H9 (cell line): ENCODE results near the gene COLEC12. TPM values are rescaled to one million over a fixed set of nuclear protein-coding genes. Genes with fewer than 3 reads are reported as not detected.

Experiments
- DNase-seq: peaks from one replicate; pipeline ENCODE4 v3.0.0-alpha.2; 2017
- H2AFZ ChIP-seq: one replicate; pipeline ENCODE4 v1.6.1; 2013; ENCODE audit warnings: mild to moderate bottlenecking, low read length, control low read depth, moderate library complexity
- H2AK5ac ChIP-seq: 2 replicates; pipeline ENCODE4 v1.6.1; 2013; ENCODE audit warnings: low read length, control low read depth, mixed read lengths; ENCODE audit not compliant: insufficient read length
- H2BK120ac ChIP-seq: one replicate; pipeline ENCODE4 v1.6.1; 2013; ENCODE audit warnings: low read depth, mild to moderate bottlenecking, low read length, control low read depth, inconsistent platforms; ENCODE audit not compliant: poor library complexity, severe bottlenecking
- H2BK12ac ChIP-seq: 2 replicates; pipeline ENCODE4 v1.6.1; 2013; ENCODE audit warnings: low read length, control low read depth, mixed read lengths, low read depth; ENCODE audit not compliant: insufficient read length
- H2BK15ac ChIP-seq: 2 replicates; pipeline ENCODE4 v1.6.1; 2013; ENCODE audit warnings: low read depth, low read length, control low read depth
- H2BK20ac ChIP-seq: one replicate; pipeline ENCODE4 v1.6.1; 2013; ENCODE audit warnings: low read depth, mild to moderate bottlenecking, low read length, control low read depth, inconsistent platforms; ENCODE audit not compliant: poor library complexity, severe bottlenecking
- H2BK5ac ChIP-seq: 2 replicates; pipeline ENCODE4 v1.6.1; 2013; ENCODE audit warnings: low read length, control low read depth, mixed read lengths; ENCODE audit not compliant: insufficient read length
- H3K14ac ChIP-seq: 2 replicates; pipeline ENCODE4 v1.6.1; 2013; ENCODE audit warnings: low read length, control low read depth; ENCODE audit not compliant: insufficient read depth
- H3K18ac ChIP-seq: 2 replicates; pipeline ENCODE4 v1.6.1; 2013; ENCODE audit warnings: low read depth, mild to moderate bottlenecking, mixed read lengths, low read length, control low read depth; ENCODE audit not compliant: insufficient read length
- H3K23ac ChIP-seq: 2 replicates; pipeline ENCODE4 v1.6.1; 2013; ENCODE audit warnings: low read length, control low read depth, mixed read lengths, low read depth; ENCODE audit not compliant: insufficient read length
- H3K23me2 ChIP-seq: 2 replicates; pipeline ENCODE4 v1.6.1; 2013; ENCODE audit warnings: low read depth, mild to moderate bottlenecking, mixed read lengths, low read length, control low read depth; ENCODE audit not compliant: insufficient read length, poor library complexity, severe bottlenecking
- H3K27ac ChIP-seq: 2 replicates; pipeline ENCODE4 v1.5.1; 2013; ENCODE audit warnings: low read length, control low read depth, mixed read lengths, low read depth; ENCODE audit not compliant: insufficient read length
- H3K27me3 ChIP-seq: 2 replicates; pipeline ENCODE4 v1.6.1; 2013; ENCODE audit warnings: low read length, control low read depth, inconsistent platforms; ENCODE audit not compliant: insufficient read depth
- H3K4ac ChIP-seq: 2 replicates; pipeline ENCODE4 v1.6.1; 2013; ENCODE audit warnings: low read depth, mild to moderate bottlenecking, control low read depth, inconsistent platforms, low read length, moderate library complexity
- H3K4me1 ChIP-seq: 2 replicates; pipeline ENCODE4 v1.6.1; 2013; ENCODE audit warnings: low read length, control low read depth, inconsistent platforms; ENCODE audit not compliant: insufficient read depth
- H3K4me2 ChIP-seq: 2 replicates; pipeline ENCODE4 v1.6.1; 2013; ENCODE audit warnings: low read length, control low read depth, mixed read lengths; ENCODE audit not compliant: insufficient read length, insufficient read depth
- H3K56ac ChIP-seq: 2 replicates; pipeline ENCODE4 v1.6.1; 2013; ENCODE audit warnings: low read depth, mild to moderate bottlenecking, mixed read lengths, low read length, control low read depth; ENCODE audit not compliant: insufficient read length
- H3K79me1 ChIP-seq: 2 replicates; pipeline ENCODE4 v1.6.1; 2013; ENCODE audit warnings: low read depth, mild to moderate bottlenecking, moderate library complexity, low read length, control low read depth, inconsistent platforms; ENCODE audit not compliant: insufficient read depth, poor library complexity, severe bottlenecking
- H3K79me2 ChIP-seq: 2 replicates; pipeline ENCODE4 v1.6.1; 2013; ENCODE audit warnings: low read length, control low read depth, inconsistent platforms; ENCODE audit not compliant: insufficient read depth
- H3K9ac ChIP-seq: 2 replicates; pipeline ENCODE4 v1.6.1; 2013; ENCODE audit warnings: low read length, control low read depth, mixed read lengths; ENCODE audit not compliant: insufficient read length; ENCODE audit errors: extremely low read depth
- H3K9me3 ChIP-seq: one replicate; pipeline ENCODE4 v1.6.1; 2013; ENCODE audit warnings: low read depth, low read length, inconsistent platforms; ENCODE audit not compliant: control insufficient read depth
- H3T11ph ChIP-seq: one replicate; pipeline ENCODE4 v1.6.1; 2013; ENCODE audit warnings: mild to moderate bottlenecking, low read length, control low read depth, inconsistent platforms
- H4K20me1 ChIP-seq: one replicate; pipeline ENCODE4 v1.6.1; 2013; ENCODE audit not compliant: control insufficient read depth, insufficient read length, insufficient read depth
- H4K5ac ChIP-seq: 2 replicates; pipeline ENCODE4 v1.6.1; 2013; ENCODE audit warnings: low read depth, mild to moderate bottlenecking, mixed read lengths, low read length, control low read depth; ENCODE audit not compliant: insufficient read length
- H4K8ac ChIP-seq: replicated peaks from 2 replicates; pipeline ENCODE4 v1.6.1; 2013; ENCODE audit warnings: low read length, control low read depth, mixed read lengths, low read depth; ENCODE audit not compliant: insufficient read length
- H4K91ac ChIP-seq: 2 replicates; pipeline ENCODE4 v1.6.1; 2013; ENCODE audit warnings: low read depth, mild to moderate bottlenecking, moderate library complexity, mixed read lengths, low read length, control low read depth; ENCODE audit not compliant: insufficient read length
- H3K27ac Mint-ChIP-seq, 3 experiments: 2 replicates in 2 of 3; 3 replicates in 1 of 3; pipeline ENCODE4 v1.8.0; 2020 to 2021; ENCODE audit warnings: mixed read lengths in 3 of 3, mild to moderate bottlenecking in 1 of 3, moderate library complexity in 1 of 3
- H3K27me3 Mint-ChIP-seq: 2 replicates; pipeline ENCODE4 v1.8.0; 2021; ENCODE audit warnings: low read depth, mild to moderate bottlenecking, moderate library complexity, mixed read lengths
- H3K36me3 Mint-ChIP-seq, 3 experiments: 2 replicates in 2 of 3; 3 replicates in 1 of 3; pipeline ENCODE4 v1.8.0; 2020 to 2021; ENCODE audit warnings: low read depth in 3 of 3, mixed read lengths in 3 of 3; ENCODE audit not compliant: insufficient read depth in 1 of 3
- H3K4me1 Mint-ChIP-seq, 2 experiments: 2 replicates each; pipeline ENCODE4 v1.8.0; 2020; ENCODE audit warnings: mixed read lengths in 2 of 2
- H3K4me3 Mint-ChIP-seq, 2 experiments: 2 replicates in 1 of 2; 3 replicates in 1 of 2; pipeline ENCODE4 v1.8.0; 2020 to 2021; ENCODE audit warnings: mild to moderate bottlenecking in 2 of 2, mixed read lengths in 2 of 2, moderate library complexity in 1 of 2
- H3K9me3 Mint-ChIP-seq, 2 experiments: 2 replicates in 1 of 2; 3 replicates in 1 of 2; pipeline ENCODE4 v1.8.0; 2020; ENCODE audit warnings: mild to moderate bottlenecking in 2 of 2, mixed read lengths in 2 of 2, moderate library complexity in 1 of 2
- CTCF ChIP-seq: fragments of 200-600 bp; sonication (generic); conservative IDR thresholded peaks from 3 replicates; pipeline ENCODE4 v1.8.0; 2021; ENCODE audit warnings: antibody characterized with exemption, mild to moderate bottlenecking
- WGBS: extraction: QIAGEN DNeasy Blood & Tissue Kit; methylation state at CpG from one replicate; pipeline ENCODE4 v1.1.7; 2013; ENCODE audit warnings: missing lambda C conversion rate, low lambda C conversion rate, mixed read lengths; ENCODE audit not compliant: insufficient read length; ENCODE audit errors: extremely low coverage; 5-methylcytosine and 5-hydroxymethylcytosine counted together
- total RNA-seq: library from RNA; stranded (reverse); gene quantifications from 2 replicates; pipeline ENCODE4 v1.2.1, GENCODE V29; 2021

The COLEC12 gene
- total RNA-seq, 1 experiment from 2014 or later = 0.70 TPM

GRCh38 chr18:386994-387393, 113.5 kb downstream of the COLEC12 start:
- Histone ChIP-seq H4K8ac (no peak overlapping the region), H3K27ac (no peak overlapping the region), H4K91ac (no peak overlapping the region), H2BK5ac (no peak overlapping the region), H3K14ac (no peak overlapping the region), H3K9ac (no peak overlapping the region), H3K9me3 (no peaks in the 10 kb centered on the region), H3K23me2 (no peaks in the 10 kb centered on the region), H2BK20ac (no peak overlapping the region), H2AK5ac (no peak overlapping the region), H3K4ac (no peak overlapping the region), H2BK15ac (no peak overlapping the region), H3K27me3 (no peaks in the 10 kb centered on the region; the same call in 1 of the 2 replicates), H4K20me1 (no peaks in the 10 kb centered on the region), H3K23ac (no peak overlapping the region), H3K79me1 (no peaks in the 10 kb centered on the region), H3T11ph (no peak overlapping the region), H3K56ac (no peak overlapping the region), H3K79me2 (no peaks in the 10 kb centered on the region), H2BK12ac (no peak overlapping the region), H3K4me1 (no peaks in the 10 kb centered on the region), H2BK120ac (no peak overlapping the region), H3K4me2 (no peak overlapping the region), H4K5ac (no peak overlapping the region), H2AFZ (no peak overlapping the region), H3K18ac (no peak overlapping the region)
- H3K4me1 Mint-ChIP-seq = peaks cover 3 to 4% of the 10 kb centered on the region in 2 experiments; a peak in 2 of 4 replicates
- TF ChIP-seq CTCF = no peak
- H3K4me3 Mint-ChIP-seq = no peak overlapping the region
- H3K27ac Mint-ChIP-seq = no peak overlapping the region
- no peak for DNase-seq
- WGBS = no CpG with 5 or more reads among the region's 6 CpGs
- no peaks in the 10 kb centered on the region for H3K36me3 Mint-ChIP-seq
- peaks cover 3% of the 10 kb centered on the region for H3K27me3 Mint-ChIP-seq
- H3K9me3 Mint-ChIP-seq = no peaks in the 10 kb centered on the region; a peak in 1 of 5 replicates
